Hepatic stellate cell (primary cell): ENCODE results near the gene SLK.

Experiments
- DNase-seq: peaks from one replicate; pipeline ENCODE4 v3.0.0; 2011; ENCODE audit warnings: low spot score

SLK gene

DNA sequence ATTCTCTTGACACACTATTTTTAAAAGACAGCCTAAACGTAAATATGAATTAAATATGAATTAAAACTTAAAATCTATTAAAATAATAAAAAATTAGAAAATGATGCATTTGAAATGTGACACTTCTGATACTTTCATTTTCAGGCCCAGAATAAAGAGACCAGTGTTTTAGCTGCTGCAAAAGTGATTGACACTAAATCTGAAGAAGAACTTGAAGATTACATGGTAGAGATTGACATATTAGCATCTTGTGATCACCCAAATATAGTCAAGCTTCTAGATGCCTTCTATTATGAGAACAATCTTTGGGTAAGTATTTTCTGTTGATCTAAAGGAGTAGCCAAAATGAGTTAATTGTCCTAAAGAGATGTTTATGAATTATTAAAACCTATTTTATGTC is 23.6 kb downstream of the SLK start:
- DNase-seq: no peak

DNA sequence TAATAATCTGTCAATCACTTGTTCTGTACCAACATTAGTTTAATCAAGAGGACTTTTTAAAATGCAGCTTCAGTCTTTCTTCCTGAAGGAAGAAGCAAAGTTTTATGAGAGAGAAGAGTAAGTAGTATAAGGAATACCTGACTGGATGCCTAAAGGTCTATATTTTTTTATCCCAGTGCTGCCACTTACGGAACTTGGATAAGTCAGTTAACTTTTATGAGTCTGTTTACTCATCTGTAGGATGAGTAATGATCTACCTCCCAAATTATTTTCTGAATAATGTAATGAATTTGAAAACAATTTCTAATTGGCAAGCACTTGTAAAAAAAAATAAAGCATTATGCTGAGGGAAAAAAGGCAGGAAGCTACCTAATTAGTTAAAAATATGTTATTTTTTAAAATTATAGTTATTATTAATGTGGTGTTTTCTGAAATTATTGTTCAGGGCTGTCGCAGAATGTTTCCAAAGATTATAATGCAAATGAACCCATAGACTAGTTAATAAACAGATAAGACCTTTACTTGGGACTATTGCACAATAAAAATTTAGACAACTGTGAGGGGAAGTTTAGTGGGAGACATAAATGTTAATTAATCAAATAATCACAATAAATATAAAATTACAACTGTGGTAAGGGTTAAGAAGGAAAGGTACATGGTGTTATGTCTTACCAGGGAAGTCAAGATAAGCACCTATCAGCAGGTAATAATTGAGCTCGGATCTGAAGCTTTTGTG is 24.6 kb downstream of the SLK start:
- DNase-seq: no peak

DNA sequence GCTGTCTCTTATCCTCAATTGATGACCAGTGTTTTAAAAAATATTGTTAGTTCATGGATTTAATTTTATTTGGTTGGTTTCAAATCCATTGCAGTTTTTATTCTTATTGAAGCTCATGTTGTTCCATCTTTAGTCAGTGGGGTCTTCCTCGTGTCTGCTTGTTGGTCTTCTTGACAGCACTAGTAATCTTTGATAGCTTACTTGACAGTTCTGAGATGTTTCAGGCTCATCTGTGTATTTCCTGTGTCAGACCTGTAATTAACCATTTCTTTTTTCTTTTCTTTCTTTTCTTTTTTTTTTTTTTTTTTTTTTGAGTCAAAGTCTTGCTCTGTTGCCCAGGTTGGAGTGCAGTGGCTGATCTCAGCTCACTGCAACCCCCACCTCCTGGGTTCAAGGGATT is 28.2 kb downstream of the SLK start:
- no peak for DNase-seq

- no peak for DNase-seq
Observed at GRCh38 chr10:103998805-103999204, 31.9 kb downstream of the SLK start.

DNA sequence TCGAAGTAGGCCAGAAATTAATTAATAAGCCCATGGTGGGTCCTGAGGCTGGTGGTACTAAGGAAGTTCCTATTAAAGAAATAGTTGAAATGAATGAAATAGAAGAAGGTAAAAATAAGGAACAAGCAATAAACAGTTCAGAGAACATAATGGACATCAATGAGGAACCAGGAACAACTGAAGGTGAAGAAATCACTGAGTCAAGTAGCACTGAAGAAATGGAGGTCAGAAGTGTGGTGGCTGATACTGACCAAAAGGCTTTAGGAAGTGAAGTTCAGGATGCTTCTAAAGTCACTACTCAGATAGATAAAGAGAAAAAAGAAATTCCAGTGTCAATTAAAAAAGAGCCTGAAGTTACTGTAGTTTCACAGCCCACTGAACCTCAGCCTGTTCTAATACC is 36.0 kb downstream of the SLK start:
- DNase-seq: no peak

DNA sequence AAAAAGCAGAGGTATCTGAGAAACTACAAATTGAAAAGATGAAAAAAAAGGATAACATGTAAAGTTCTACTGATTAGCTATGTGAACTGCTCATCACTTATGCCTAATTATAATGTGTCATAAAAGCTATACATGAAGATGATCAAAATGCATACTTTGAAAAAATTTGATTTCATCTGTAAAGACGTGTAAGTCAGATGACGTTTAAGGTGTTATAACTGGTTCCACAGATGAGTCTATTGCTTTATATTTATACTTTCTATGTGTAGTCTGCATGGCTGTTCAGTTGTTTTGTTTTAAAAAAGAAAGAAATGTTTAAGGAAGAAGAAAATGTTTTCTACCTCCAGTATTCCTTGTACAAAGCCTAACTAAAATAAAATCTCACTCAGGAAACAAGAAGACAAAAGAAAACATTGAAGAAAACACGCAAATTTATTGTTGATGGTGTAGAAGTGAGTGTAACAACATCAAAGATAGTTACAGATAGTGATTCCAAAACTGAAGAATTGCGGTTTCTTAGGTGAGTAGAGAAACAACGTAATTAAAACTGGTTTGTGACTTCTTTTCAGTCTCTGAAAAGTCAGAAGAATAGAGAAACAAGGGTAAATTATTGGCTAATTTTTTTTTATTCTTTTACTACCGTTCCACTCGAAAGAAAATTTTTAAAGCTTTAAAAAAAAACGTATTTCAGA is 38.4 kb downstream of the SLK start:
- no peak for DNase-seq

DNA sequence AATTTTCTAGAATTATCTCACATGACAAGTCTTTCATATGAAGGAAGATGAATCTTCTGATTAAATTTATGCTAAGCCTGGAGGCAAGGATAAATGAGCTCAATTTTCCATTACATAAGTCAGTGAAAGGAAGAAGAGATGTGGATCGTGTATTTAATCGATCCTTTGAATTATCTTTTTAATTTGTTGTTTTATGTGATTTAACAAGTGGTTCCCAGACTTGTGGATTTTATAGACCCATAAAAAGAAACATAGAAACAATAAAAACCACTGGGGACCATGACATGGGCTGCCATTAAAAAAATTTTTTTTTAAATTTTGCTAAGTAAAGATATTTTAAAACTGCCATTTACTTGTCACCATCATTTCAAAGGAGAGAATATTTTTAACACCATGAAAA is 45.0 kb downstream of the SLK start:
- DNase-seq: no peak

GRCh38 chr10:104013489-104013888 is 46.5 kb downstream of the SLK start:
- no peak for DNase-seq

GRCh38 chr10:104014176-104014575 is 47.2 kb downstream of the SLK start:
- DNase-seq: no peak

GRCh38 chr10:104016661-104017060 is 49.7 kb downstream of the SLK start:
- no peak for DNase-seq

DNA sequence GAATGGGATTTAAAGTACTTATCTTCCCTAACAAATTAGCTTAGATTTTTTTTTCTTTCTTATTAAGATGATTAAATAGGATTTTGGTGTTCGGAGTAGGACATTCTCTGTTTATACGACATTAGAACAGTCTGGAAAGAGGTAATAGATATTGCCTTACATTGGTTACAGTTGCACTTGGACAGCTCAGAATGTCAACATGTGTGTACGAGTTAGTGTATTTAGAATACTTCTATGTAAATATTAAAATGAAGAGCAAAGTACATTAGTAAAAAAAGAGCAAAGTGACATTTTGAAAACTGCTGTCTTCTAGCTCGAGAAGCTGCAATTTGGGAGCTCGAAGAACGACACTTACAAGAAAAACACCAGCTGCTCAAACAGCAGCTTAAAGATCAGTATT is 51.5 kb downstream of the SLK start:
- DNase-seq: no peak

GRCh38 chr10:104020020-104020419 is 53.1 kb downstream of the SLK start:
- no peak for DNase-seq

DNA sequence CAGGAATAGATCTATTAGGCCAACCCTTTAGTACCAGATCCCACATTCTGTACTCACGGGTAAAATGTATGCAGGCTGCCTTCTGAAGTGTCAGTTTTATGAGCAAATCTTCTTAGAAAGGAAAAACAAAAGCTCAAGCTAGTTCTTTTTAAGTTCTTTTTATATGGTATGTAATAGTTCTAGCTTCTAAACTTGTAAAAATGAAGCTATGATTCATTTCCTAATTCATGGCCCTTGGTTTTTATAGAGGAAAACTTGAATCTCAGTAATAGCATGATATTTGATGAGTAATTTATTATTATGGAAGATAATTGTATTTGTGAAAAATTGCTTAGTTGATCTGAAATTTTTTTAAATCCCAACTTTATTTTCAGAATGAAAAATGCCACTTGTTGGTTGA is 54.3 kb downstream of the SLK start:
- no peak for DNase-seq

DNA sequence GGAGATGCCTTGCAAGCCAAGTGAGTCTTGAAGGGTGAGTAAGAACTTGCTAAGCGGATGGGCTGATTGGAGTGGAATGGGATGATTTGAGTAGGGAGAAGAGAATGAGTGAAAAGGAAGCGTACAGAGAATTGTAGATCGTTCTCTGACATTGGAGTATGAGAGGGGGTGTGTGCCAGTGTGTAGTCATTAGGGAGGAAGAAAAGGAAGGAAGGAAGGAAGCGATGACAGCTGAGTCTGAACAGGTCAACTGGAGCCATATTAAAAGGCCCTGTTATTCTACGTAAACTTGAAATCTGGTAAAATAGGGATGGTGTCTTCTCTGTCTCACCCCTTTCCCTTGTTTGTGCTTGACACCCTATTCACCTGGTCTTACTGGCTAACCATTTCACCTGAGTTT is 55.1 kb downstream of the SLK start:
- no peak for DNase-seq

GRCh38 chr10:104025524-104025923 is 58.6 kb downstream of the SLK start:
- DNase-seq: no peak

- DNase-seq: no peak
Observed at GRCh38 chr10:104026762-104027161, 59.8 kb downstream of the SLK start.

GRCh38 chr10:104028146-104028545 is 61.2 kb downstream of the SLK start:
- DNase-seq: no peak

DNA sequence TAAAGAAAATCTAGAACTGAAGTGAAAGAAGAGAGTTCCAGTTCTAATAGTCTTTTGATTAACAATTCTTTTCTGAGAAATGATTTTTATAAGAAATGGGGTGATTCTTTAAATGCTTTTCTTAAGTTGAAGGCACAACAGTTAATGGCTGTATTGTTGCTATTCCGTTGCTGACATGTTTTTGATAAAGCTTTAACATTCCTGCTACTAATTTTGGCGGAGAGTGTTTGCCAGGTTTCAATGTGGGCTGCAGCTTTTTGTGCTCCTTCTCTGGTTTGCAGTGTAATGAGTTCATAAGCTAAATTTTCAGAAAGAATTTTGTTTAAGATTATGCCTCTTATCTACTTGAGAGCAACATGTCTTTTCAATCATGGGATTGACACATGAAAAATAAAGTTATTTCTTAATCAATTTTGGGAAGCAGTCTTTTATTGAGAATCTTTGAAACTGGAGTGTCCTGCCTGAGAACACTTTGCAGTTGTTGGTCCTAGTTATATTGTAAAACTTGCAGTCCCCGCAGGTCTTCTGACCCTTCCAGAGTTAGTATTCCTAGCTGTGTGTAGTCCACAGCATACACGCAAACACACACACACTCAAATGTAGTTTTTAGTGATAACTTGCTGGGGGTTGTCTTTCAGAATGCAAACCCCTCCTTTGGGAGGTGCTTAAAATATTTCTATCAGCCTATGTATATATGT is 62.0 kb downstream of the SLK start:
- DNase-seq: no peak

DNA sequence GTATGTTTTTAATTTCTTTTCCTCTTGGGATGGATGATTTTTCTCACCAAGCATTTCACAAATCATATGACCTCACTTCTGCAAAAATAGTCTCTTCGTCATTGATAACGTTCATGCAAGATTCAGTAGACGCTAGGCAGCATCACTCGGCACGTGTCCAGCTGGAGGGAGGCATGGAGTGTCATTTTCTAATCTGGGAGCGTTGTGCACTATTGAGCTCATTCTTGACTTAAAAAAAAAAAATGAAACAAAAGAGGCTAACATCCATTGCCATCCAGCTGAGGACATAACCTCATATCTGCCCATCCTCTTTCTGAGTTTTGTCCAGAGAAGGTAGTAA is 62.6 kb downstream of the SLK start:
- DNase-seq: no peak

DNA sequence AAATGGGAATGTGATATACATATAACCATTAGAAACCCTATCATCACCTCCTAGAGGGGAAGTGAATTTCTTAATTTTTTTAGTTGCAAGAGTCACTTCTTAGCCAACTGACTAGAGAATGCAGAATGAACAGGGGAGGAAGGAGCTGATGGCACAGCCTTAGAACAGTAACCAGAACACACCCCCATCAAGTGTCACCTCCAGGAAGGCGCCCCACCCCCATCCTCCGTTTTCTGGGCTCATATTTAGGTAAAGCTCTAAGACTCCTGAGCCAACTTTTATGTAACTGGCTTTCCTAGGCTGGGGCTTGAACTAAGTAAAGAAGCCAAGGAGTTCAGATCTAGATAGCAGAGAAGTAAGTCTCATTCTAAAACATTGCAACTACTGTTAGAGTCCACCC is 64.7 kb downstream of the SLK start:
- no peak for DNase-seq

GRCh38 chr10:104032144-104032775 is 65.3 kb downstream of the SLK start:
- no peak for DNase-seq

DNA sequence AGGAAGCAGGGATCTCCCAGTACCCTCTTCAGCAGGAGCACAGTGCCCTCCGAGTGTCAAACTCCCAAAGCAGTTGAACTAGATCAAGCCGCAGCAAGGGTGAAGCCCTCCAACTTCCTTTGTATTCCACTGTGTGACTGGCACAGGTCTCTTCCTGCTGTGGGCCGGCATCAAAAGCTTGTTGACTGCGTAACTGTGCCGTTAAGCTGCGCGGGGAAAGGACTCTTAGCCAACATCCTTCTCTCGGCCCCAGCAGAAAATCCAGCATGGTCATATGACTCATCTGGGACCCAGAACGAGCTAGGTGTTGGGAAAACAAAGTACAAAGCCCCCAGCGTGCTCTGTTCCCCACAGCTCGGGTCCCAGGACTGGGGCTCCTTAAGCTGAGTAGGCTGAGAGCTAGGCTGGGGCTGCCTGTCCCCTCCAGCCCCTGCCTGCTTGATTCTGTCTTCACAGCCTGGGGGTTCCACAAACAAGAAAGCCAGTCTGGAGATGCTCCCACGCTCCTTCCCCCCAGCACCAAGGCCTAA is 66.5 kb downstream of the SLK start:
- no peak for DNase-seq

- DNase-seq: no peak
Observed at GRCh38 chr10:104033966-104034365, 67.0 kb downstream of the SLK start.
